Activated T-cell treated with anti-CD3 and anti-CD28 coated beads for 48 hours (primary cell): ENCODE measurements around the gene ACVR1B.
A peak's percentile ranks its signal among the peaks of the same experiment; 100 is the strongest.

Source experiments
- DNase-seq: peaks from one replicate; pipeline ENCODE4 v3.0.0-alpha.2; 2020; ENCODE audit warnings: low read depth

Gene ACVR1B

GRCh38 chr12:52022841-52023181 lies 71.3 kb downstream of the ACVR1B start:
- DNase-seq, result peak; percentile 33

- peak; percentile 92 for DNase-seq
These were observed 71.9 kb downstream of the ACVR1B start for GRCh38 chr12:52023182-52023975.

- DNase-seq, result no peak
These were observed 72.6 kb downstream of the ACVR1B start for GRCh38 chr12:52023976-52024688.

- DNase-seq, result peak; percentile 58
These were observed 73.3 kb downstream of the ACVR1B start for GRCh38 chr12:52024845-52025230.

- DNase-seq, result no peak
These were observed 74.8 kb downstream of the ACVR1B start for GRCh38 chr12:52026263-52026662.

GRCh38 chr12:52027085-52027843 lies 75.8 kb downstream of the ACVR1B start:
- DNase-seq, result no peak

- no peak for DNase-seq
These were observed 78.2 kb downstream of the ACVR1B start for GRCh38 chr12:52029685-52030084.

GRCh38 chr12:52032446-52032803 lies 80.9 kb downstream of the ACVR1B start:
- DNase-seq, result no peak

- DNase-seq, result peak; percentile 87
These were observed 81.4 kb downstream of the ACVR1B start for GRCh38 chr12:52032804-52033445.

GRCh38 chr12:52033446-52034140 lies 82.1 kb downstream of the ACVR1B start:
- DNase-seq, result no peak

GRCh38 chr12:52035190-52035589 lies 83.7 kb downstream of the ACVR1B start:
- DNase-seq, result no peak

GRCh38 chr12:52035926-52036325 lies 84.4 kb downstream of the ACVR1B start:
- no peak for DNase-seq

GRCh38 chr12:52036587-52037171 lies 85.2 kb downstream of the ACVR1B start:
- DNase-seq, result peak; percentile 75

- DNase-seq, result no peak
These were observed 85.9 kb downstream of the ACVR1B start for GRCh38 chr12:52037248-52037861.

GRCh38 chr12:52038447-52038846 lies 86.9 kb downstream of the ACVR1B start:
- DNase-seq, result no peak

GRCh38 chr12:52041035-52041434 lies 89.5 kb downstream of the ACVR1B start:
- no peak for DNase-seq

GRCh38 chr12:52041695-52042123 lies 90.2 kb downstream of the ACVR1B start:
- DNase-seq, result no peak

GRCh38 chr12:52042706-52043385 lies 91.3 kb downstream of the ACVR1B start:
- no peak for DNase-seq

- no peak for DNase-seq
These were observed 92.1 kb downstream of the ACVR1B start for GRCh38 chr12:52043386-52044212.
